Ascending aorta (tissue), 2 donors: ENCODE results near the gene FRY. TPM values are rescaled to one million over a fixed set of nuclear protein-coding genes. Genes with fewer than 3 reads are reported as not detected.

Source experiments
- DNase-seq, 2 donors: peaks; one replicate each; pipeline ENCODE4 v3.0.0-alpha.2; 2019; ENCODE audit warnings: low spot score in 2 of 2
- H3K27ac ChIP-seq, 2 donors: fragments of 200-600 bp; sonication (generic); one replicate each; pipeline ENCODE4 v1.5.1; 2016 to 2017; ENCODE audit warnings: mild to moderate bottlenecking in 1 of 2
- H3K27me3 ChIP-seq: fragments of 200-600 bp; sonication (generic); one replicate; pipeline ENCODE4 v1.5.1; 2017
- H3K36me3 ChIP-seq, 2 donors: fragments of 200-600 bp; sonication (generic); one replicate each; pipeline ENCODE4 v1.5.1; 2016
- H3K4me1 ChIP-seq, 2 donors: fragments of 200-600 bp; sonication (generic); one replicate each; pipeline ENCODE4 v1.5.1; 2016 to 2017; ENCODE audit warnings: mild to moderate bottlenecking in 1 of 2
- H3K4me3 ChIP-seq, 2 donors: fragments of 200-600 bp; sonication (generic); one replicate each; pipeline ENCODE4 v1.5.1; 2016 to 2017; ENCODE audit warnings: mild to moderate bottlenecking in 1 of 2
- H3K9me3 ChIP-seq, 2 donors: fragments of 200-600 bp; sonication (generic); one replicate each; pipeline ENCODE4 v1.5.1; 2016
- intact Hi-C: fragments of 100-400 bp; cut with DNase I; formaldehyde crosslinking; loops from one replicate; pipeline ENCODE4 v1.15.1; 2023
- total RNA-seq: library from RNA; depleted of rRNA; stranded (reverse); fragments of >200 nt; gene quantifications from one replicate; pipeline ENCODE4 v1.1.0, GENCODE V29; 2016
- TF ChIP-seq, protein P1 (sequence below), 3 experiments: fragments of 200-600 bp in 2 of 3; fragments of 450-650 bp in 1 of 3; sonication (generic) in 2 of 3; IDR thresholded peaks; one replicate each; pipeline ENCODE4 v1.5.1; 2016 to 2019; ENCODE audit warnings: antibody characterized with exemption in 3 of 3, mild to moderate bottlenecking in 1 of 3, moderate library complexity in 1 of 3

The FRY gene
- total RNA-seq, 1 donor from 2014 or later: 115 TPM

DNA sequence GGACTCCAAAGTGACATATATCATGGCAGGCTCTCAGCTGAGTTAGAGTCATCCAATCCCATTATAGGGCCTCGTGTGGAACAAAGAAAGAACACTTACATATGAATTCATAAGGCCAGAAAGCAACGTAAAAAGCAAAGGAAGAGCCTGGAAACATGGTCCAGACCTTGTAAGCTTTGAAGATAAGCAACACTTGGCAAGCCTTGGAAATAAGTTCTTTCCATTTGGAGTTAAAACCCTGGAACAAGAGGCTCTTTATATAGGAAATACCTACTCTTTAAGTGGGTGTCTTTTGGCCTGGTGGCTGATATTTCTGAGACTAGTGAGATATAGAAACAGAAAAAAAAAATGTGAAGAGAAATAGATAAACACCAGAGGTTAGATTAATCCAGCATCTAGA lies 234.2 kb downstream of the FRY start:
- no peaks in the 10 kb centered on the region for H3K9me3 ChIP-seq
- peaks cover 4 to 20% of the 10 kb centered on the region in 2 donors for H3K4me1 ChIP-seq
- TF ChIP-seq, protein P1, sequence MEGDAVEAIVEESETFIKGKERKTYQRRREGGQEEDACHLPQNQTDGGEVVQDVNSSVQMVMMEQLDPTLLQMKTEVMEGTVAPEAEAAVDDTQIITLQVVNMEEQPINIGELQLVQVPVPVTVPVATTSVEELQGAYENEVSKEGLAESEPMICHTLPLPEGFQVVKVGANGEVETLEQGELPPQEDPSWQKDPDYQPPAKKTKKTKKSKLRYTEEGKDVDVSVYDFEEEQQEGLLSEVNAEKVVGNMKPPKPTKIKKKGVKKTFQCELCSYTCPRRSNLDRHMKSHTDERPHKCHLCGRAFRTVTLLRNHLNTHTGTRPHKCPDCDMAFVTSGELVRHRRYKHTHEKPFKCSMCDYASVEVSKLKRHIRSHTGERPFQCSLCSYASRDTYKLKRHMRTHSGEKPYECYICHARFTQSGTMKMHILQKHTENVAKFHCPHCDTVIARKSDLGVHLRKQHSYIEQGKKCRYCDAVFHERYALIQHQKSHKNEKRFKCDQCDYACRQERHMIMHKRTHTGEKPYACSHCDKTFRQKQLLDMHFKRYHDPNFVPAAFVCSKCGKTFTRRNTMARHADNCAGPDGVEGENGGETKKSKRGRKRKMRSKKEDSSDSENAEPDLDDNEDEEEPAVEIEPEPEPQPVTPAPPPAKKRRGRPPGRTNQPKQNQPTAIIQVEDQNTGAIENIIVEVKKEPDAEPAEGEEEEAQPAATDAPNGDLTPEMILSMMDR (IDR thresholded peaks at IDR 0.05): no peak
- no peak for DNase-seq
- intact Hi-C loops: no loop called here
- no peak overlapping the region for H3K4me3 ChIP-seq
- H3K27me3 ChIP-seq: no peaks in the 10 kb centered on the region
- H3K27ac ChIP-seq: no peak overlapping the region
- peaks cover 56 to 81% of the 10 kb centered on the region in 2 donors for H3K36me3 ChIP-seq

DNA sequence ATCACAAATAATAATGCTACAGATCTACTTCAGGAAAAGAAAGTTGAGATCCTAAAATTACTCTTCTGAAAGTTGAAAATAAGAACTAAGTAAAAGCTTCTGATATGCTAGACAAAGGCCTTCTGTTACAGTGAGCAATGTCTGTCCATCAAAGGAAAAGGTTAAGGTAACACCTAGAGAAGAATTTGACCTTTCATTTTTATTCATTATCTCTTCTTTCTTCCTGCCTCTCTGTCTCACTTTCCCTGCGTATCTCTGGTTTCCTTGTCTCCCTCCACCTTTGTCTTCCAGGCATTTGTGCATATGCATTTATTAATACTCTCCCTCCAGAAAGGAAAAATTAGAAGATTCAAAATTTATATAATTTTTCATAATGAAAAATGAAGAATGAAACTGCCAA lies 234.6 kb downstream of the FRY start:
- no peak for DNase-seq
- Histone ChIP-seq H3K36me3 (peaks cover 56 to 85% of the 10 kb centered on the region in 2 donors), H3K27ac (no peak overlapping the region), H3K4me1 (peaks cover 4 to 16% of the 10 kb centered on the region in 2 donors), H3K27me3 (no peaks in the 10 kb centered on the region), H3K9me3 (no peaks in the 10 kb centered on the region), H3K4me3 (no peak overlapping the region)
- intact Hi-C loops: no loop called here
- TF ChIP-seq, protein P1 (IDR thresholded peaks at IDR 0.05): no peak

DNA sequence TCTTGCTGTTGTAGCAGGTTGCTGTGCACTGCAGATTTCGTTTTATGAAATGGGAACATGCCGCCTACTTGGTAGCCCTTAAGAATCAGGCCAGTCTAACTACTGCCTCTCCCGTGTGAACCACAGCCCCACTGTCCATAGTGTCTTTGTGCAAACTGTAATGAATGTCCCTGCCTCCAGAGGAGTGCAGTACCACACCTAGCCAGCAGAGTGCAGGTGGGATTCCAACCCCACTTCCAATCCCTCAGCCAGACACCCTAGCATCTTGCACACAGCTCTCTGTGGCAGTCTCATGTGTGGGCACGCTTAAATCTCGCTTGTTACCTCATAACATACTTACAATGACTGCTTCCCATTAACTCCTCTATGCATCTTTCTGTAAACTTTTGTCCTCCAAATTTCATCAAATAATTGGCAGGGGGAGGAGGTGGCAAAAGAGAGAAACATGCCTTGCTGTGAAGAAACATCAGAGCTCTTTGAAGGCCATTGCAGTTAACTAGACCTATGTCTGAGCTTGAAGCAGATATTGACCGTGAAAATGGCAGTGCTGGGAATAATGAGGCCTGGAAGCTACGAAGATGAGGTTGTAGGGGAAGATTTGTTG lies 236.4 kb downstream of the FRY start:
- H3K27me3 ChIP-seq: no peaks in the 10 kb centered on the region
- intact Hi-C loops: no loop called here

DNA sequence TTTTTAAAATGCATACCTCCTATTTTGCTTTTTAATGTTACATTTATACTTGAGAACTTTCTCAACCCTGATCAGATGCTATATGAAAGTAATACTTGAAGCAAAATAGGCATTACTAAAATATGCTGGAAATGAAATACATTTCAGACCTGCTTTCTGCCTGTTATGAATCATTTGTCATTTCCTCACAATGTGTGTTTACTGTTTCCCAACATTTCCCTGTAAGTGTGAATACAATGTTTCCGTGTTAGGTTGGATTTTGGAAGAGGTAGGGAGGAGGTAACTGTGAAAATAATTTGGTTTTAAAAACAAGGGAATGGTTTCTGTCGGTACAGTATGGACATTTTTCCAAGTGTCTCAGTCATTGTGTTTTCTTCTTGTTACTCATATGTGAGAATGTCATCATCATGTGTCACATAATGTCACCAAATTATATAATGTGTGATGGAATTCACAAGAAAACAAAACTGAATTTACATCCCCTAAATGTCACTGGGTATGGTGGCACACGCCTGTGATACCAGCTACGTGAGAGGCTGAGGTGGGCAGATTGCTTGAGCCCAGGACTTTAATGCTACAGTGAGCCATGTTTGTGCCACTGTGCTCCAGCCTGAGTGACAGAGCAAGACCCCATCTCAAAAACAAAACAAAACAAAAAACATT lies 240.6 kb downstream of the FRY start:
- H3K27ac ChIP-seq: no peak overlapping the region
- no peaks in the 10 kb centered on the region for H3K27me3 ChIP-seq
- H3K4me1 ChIP-seq: no peaks in the 10 kb centered on the region
- H3K36me3 ChIP-seq: peaks cover 56 to 74% of the 10 kb centered on the region in 2 donors
- H3K4me3 ChIP-seq: no peak overlapping the region
- H3K9me3 ChIP-seq: no peaks in the 10 kb centered on the region
- DNase-seq: no peak
- TF ChIP-seq, protein P1 (IDR thresholded peaks at IDR 0.05): no peak
- intact Hi-C loops: no loop called here

More for the DNA sequence above, 236.4 kb downstream of the FRY start:
- TF ChIP-seq, protein P1 (IDR thresholded peaks at IDR 0.05): peak in 2 of 3 experiments; percentile 15 to 46
- DNase-seq: no peak
- Histone ChIP-seq H3K4me1 (peaks cover 4 to 6% of the 10 kb centered on the region in 2 donors), H3K9me3 (no peaks in the 10 kb centered on the region), H3K36me3 (peaks cover 53 to 80% of the 10 kb centered on the region in 2 donors), H3K4me3 (no peak overlapping the region), H3K27ac (no peak overlapping the region)

DNA sequence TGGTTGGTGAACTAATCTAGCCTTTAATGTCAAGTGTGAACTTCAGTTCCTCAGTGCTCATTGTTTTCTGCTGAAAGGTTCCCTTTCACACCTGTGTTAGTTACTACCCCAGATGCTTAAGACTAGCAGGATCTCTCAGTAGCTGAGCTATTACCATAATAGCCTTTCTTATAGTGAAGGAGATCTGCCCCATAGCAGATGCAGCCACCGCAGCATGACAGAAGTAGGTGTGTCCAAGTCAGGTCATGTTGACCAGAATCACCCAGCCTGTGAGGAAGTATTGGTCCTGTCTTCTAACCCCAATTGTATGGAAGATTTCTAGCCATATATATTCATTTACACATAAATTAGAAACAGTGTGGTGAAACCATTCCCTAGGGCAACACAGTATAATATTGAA lies 246.3 kb downstream of the FRY start:
- TF ChIP-seq, protein P1 (IDR thresholded peaks at IDR 0.05): no peak
- intact Hi-C loops: no loop called here
- peaks cover 67 to 82% of the 10 kb centered on the region in 2 donors for H3K36me3 ChIP-seq
- H3K4me1 ChIP-seq: no peaks in the 10 kb centered on the region
- H3K27me3 ChIP-seq: no peaks in the 10 kb centered on the region
- DNase-seq: no peak
- H3K27ac ChIP-seq: no peak overlapping the region
- H3K4me3 ChIP-seq: no peak overlapping the region
- H3K9me3 ChIP-seq: no peaks in the 10 kb centered on the region
